K562 (cell line): ENCODE data around the gene WWOX.

Experiments
- CC2D1A ChIP-seq: fragments of 450-650 bp; IDR thresholded peaks from 2 replicates; pipeline ENCODE4 v1.6.1; 2017; ENCODE audit warnings: mild to moderate bottlenecking
- CHD1 ChIP-seq: fragments of 200-600 bp; sonication (generic); IDR thresholded peaks from one replicate; pipeline ENCODE4 v1.6.1; 2012; ENCODE audit warnings: mild to moderate bottlenecking, moderate library complexity, low read length, inconsistent platforms
- CHD2 ChIP-seq: IDR thresholded peaks from 2 replicates; pipeline ENCODE4 v1.6.1; 2011; ENCODE audit warnings: low read depth, low read length
- CTCF ChIP-seq, 3 experiments: IDR thresholded peaks in 2 of 3; conservative IDR thresholded peaks in 1 of 3; 2 replicates each; pipeline ENCODE4 v1.5.1; 2011 to 2012; ENCODE audit warnings: low read length in 3 of 3, mild to moderate bottlenecking in 3 of 3, control low read depth in 2 of 3, improper control_type of control experiment in 1 of 3, inconsistent platforms in 1 of 3, low read depth in 1 of 3, mixed read lengths in 1 of 3, moderate library complexity in 1 of 3; ENCODE audit not compliant: insufficient read depth in 2 of 3
- GABPB1 ChIP-seq: sonication (generic); formaldehyde crosslinking; IDR thresholded peaks from 2 replicates; pipeline ENCODE4 v1.8.0; 2022; ENCODE audit warnings: mild to moderate bottlenecking, missing genetic modification reagents
- HCFC1 ChIP-seq: IDR thresholded peaks from 2 replicates; pipeline ENCODE4 v1.6.1; 2012; ENCODE audit warnings: low read depth, low read length, improper control_type of control experiment
- TF ChIP-seq, protein P1 (sequence below): fragments of 250-450 bp; sonication (Bioruptor Pico); IDR thresholded peaks from 2 replicates; pipeline ENCODE4 v1.5.0; 2020; ENCODE audit warnings: mild to moderate bottlenecking

- TF ChIP-seq CTCF (IDR thresholded peaks at IDR 0.05 in 2 of 3, conservative IDR thresholded peaks at IDR 0.05 in 1 of 3; ENCODE audit: insufficient read depth in 2 of 3, low read depth in 1 of 3, low read length in 3 of 3) (no peak), HCFC1 (no peak), GABPB1 (no peak), CHD1 (no peak), CC2D1A (no peak), CHD2 (no peak)
- TF ChIP-seq, protein P1, sequence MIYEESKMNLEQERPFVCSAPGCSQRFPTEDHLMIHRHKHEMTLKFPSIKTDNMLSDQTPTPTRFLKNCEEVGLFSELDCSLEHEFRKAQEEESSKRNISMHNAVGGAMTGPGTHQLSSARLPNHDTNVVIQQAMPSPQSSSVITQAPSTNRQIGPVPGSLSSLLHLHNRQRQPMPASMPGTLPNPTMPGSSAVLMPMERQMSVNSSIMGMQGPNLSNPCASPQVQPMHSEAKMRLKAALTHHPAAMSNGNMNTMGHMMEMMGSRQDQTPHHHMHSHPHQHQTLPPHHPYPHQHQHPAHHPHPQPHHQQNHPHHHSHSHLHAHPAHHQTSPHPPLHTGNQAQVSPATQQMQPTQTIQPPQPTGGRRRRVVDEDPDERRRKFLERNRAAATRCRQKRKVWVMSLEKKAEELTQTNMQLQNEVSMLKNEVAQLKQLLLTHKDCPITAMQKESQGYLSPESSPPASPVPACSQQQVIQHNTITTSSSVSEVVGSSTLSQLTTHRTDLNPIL = no peak
These were observed 401.3 kb downstream of the WWOX start for GRCh38 chr16:78500659-78501270.
